WTC11 (cell line): ENCODE results near the gene TSEN2. TPM values are rescaled to one million over a fixed set of nuclear protein-coding genes. Genes with fewer than 3 reads are reported as not detected.

Experiments used
- ATAC-seq: fragments of 200-7000 bp; cut with Tn5 transposase; 2 replicates; pipeline ENCODE4 v1.10.0; 2021; ENCODE audit warnings: mild to moderate bottlenecking, moderate library complexity
- CTCF ChIA-PET: fragments of 300-600 bp; sonication (Branson Sonifier 250); formaldehyde crosslinking; loops from one replicate; lab custom pipeline; 2021; ENCODE audit warnings: antibody characterized with exemption; lab: Charles Lee
- POLR2A ChIA-PET: fragments of 350-600 bp; sonication (Branson Sonifier 250); formaldehyde crosslinking; loops from one replicate; lab custom pipeline; 2021; ENCODE audit warnings: antibody characterized with exemption; lab: Charles Lee
- DNase-seq: peaks from one replicate; pipeline ENCODE4 v3.0.0; 2021; ENCODE audit warnings: low spot score
- H3K27ac Mint-ChIP-seq: 2 replicates; pipeline ENCODE4 v1.8.0; 2021; ENCODE audit warnings: mixed read lengths
- H3K27me3 Mint-ChIP-seq: 2 replicates; pipeline ENCODE4 v1.8.0; 2021; ENCODE audit warnings: low read depth, mild to moderate bottlenecking, moderate library complexity, mixed read lengths
- H3K36me3 Mint-ChIP-seq: 2 replicates; pipeline ENCODE4 v1.8.0; 2021; ENCODE audit warnings: mixed read lengths
- H3K4me1 Mint-ChIP-seq: 2 replicates; pipeline ENCODE4 v1.8.0; 2022; ENCODE audit warnings: mixed read lengths
- H3K4me3 Mint-ChIP-seq: 2 replicates; pipeline ENCODE4 v1.8.0; 2021; ENCODE audit warnings: mild to moderate bottlenecking, moderate library complexity, mixed read lengths
- H3K9me3 Mint-ChIP-seq: 2 replicates; pipeline ENCODE4 v1.8.0; 2021; ENCODE audit warnings: mixed read lengths
- ATF6 ChIP-seq: sonication (generic); formaldehyde crosslinking; IDR thresholded peaks from 2 replicates; pipeline ENCODE4 v1.8.1; 2023; ENCODE audit warnings: mild to moderate bottlenecking, missing genetic modification reagents
- CREM ChIP-seq: sonication (generic); formaldehyde crosslinking; IDR thresholded peaks from 2 replicates; pipeline ENCODE4 v1.8.1; 2022; ENCODE audit warnings: mild to moderate bottlenecking, missing genetic modification reagents, moderate library complexity
- CTCF ChIP-seq: fragments of 200-600 bp; IDR thresholded peaks from 2 replicates; pipeline ENCODE4 v1.8.0; 2022; ENCODE audit warnings: antibody characterized with exemption
- ERG ChIP-seq: fragments of 250-450 bp; sonication (Bioruptor Pico); IDR thresholded peaks from 2 replicates; pipeline ENCODE4 v1.8.0; 2021; ENCODE audit warnings: mild to moderate bottlenecking
- GABPB1 ChIP-seq: sonication (generic); formaldehyde crosslinking; IDR thresholded peaks from 2 replicates; pipeline ENCODE4 v1.8.1; 2023; ENCODE audit warnings: mild to moderate bottlenecking, missing genetic modification reagents
- GRHL2 ChIP-seq: fragments of 250-450 bp; sonication (Bioruptor Pico); IDR thresholded peaks from 2 replicates; pipeline ENCODE4 v1.8.0; 2022; ENCODE audit warnings: mild to moderate bottlenecking, moderate library complexity; ENCODE audit not compliant: insufficient replicate concordance, severe bottlenecking
- MLX ChIP-seq: sonication (generic); formaldehyde crosslinking; IDR thresholded peaks from 2 replicates; pipeline ENCODE4 v1.8.1; 2023; ENCODE audit warnings: mild to moderate bottlenecking, missing genetic modification reagents, moderate library complexity
- NFATC4 ChIP-seq: fragments of 250-450 bp; sonication (Bioruptor Pico); IDR thresholded peaks from 2 replicates; pipeline ENCODE4 v1.9.0; 2021; ENCODE audit warnings: mild to moderate bottlenecking
- NR1H2 ChIP-seq: sonication (generic); formaldehyde crosslinking; IDR thresholded peaks from 2 replicates; pipeline ENCODE4 v1.9.0; 2021; ENCODE audit warnings: mild to moderate bottlenecking, moderate library complexity, missing genetic modification reagents
- NR2C2 ChIP-seq: sonication (generic); formaldehyde crosslinking; IDR thresholded peaks from 2 replicates; pipeline ENCODE4 v1.8.0; 2022; ENCODE audit warnings: mild to moderate bottlenecking, missing genetic modification reagents
- NR3C1 ChIP-seq: sonication (generic); formaldehyde crosslinking; conservative IDR thresholded peaks from 2 replicates; pipeline ENCODE4 v1.8.1; 2023; ENCODE audit warnings: low read depth, mild to moderate bottlenecking, missing genetic modification reagents
- PRRX2 ChIP-seq: fragments of 250-450 bp; sonication (Bioruptor Pico); IDR thresholded peaks from 2 replicates; pipeline ENCODE4 v1.8.0; 2021; ENCODE audit warnings: mild to moderate bottlenecking
- TP53 ChIP-seq: sonication (generic); formaldehyde crosslinking; IDR thresholded peaks from 2 replicates; pipeline ENCODE4 v1.8.1; 2023; ENCODE audit warnings: mild to moderate bottlenecking, missing genetic modification reagents
- ZNF219 ChIP-seq: sonication (generic); formaldehyde crosslinking; IDR thresholded peaks from 2 replicates; pipeline ENCODE4 v1.8.0; 2023; ENCODE audit warnings: missing genetic modification reagents, mild to moderate bottlenecking, borderline replicate concordance
- ZNF232 ChIP-seq: sonication (generic); formaldehyde crosslinking; IDR thresholded peaks from 2 replicates; pipeline ENCODE4 v1.8.0; 2022; ENCODE audit warnings: mild to moderate bottlenecking, missing genetic modification reagents
- ZNF263 ChIP-seq: sonication (generic); formaldehyde crosslinking; IDR thresholded peaks from 2 replicates; pipeline ENCODE4 v1.8.1; 2022; ENCODE audit warnings: low read depth, mild to moderate bottlenecking, moderate library complexity, missing genetic modification reagents
- ZNF396 ChIP-seq: fragments of 250-450 bp; sonication (Bioruptor Pico); IDR thresholded peaks from 2 replicates; pipeline ENCODE4 v1.8.0; 2021; ENCODE audit warnings: mild to moderate bottlenecking, moderate library complexity, borderline replicate concordance
- ZNF416 ChIP-seq: fragments of 250-450 bp; sonication (Bioruptor Pico); IDR thresholded peaks from 2 replicates; pipeline ENCODE4 v1.9.0; 2021; ENCODE audit warnings: mild to moderate bottlenecking, inconsistent platforms
- ZNF425 ChIP-seq: fragments of 250-450 bp; sonication (Bioruptor Pico); conservative IDR thresholded peaks from 2 replicates; pipeline ENCODE4 v1.9.0; 2021; ENCODE audit warnings: mild to moderate bottlenecking
- ZNF671 ChIP-seq: fragments of 250-450 bp; sonication (Bioruptor Pico); IDR thresholded peaks from 2 replicates; pipeline ENCODE4 v1.8.0; 2021; ENCODE audit warnings: mild to moderate bottlenecking
- total RNA-seq: library from RNA; stranded (reverse); gene quantifications from 3 replicates; pipeline ENCODE4 v1.2.3, GENCODE V29; 2021
- TF ChIP-seq, protein P1 (sequence below): sonication (generic); formaldehyde crosslinking; IDR thresholded peaks from 2 replicates; pipeline ENCODE4 v1.8.1; 2022; ENCODE audit warnings: mild to moderate bottlenecking, missing genetic modification reagents, moderate library complexity, borderline replicate concordance
- TF ChIP-seq, protein P2 (sequence below): sonication (generic); formaldehyde crosslinking; IDR thresholded peaks from 2 replicates; pipeline ENCODE4 v1.8.0; 2023; ENCODE audit warnings: missing genetic modification reagents
- TF ChIP-seq, protein P3 (sequence below): sonication (generic); formaldehyde crosslinking; IDR thresholded peaks from 2 replicates; pipeline ENCODE4 v1.8.0; 2022; ENCODE audit warnings: mild to moderate bottlenecking, missing genetic modification reagents
- TF ChIP-seq, protein P4 (sequence below): sonication (generic); formaldehyde crosslinking; conservative IDR thresholded peaks from 2 replicates; pipeline ENCODE4 v1.8.1; 2022; ENCODE audit warnings: mild to moderate bottlenecking, missing genetic modification reagents
- TF ChIP-seq, protein P5 (sequence below): sonication (generic); formaldehyde crosslinking; IDR thresholded peaks from 2 replicates; pipeline ENCODE4 v1.8.0; 2022; ENCODE audit warnings: mild to moderate bottlenecking, missing genetic modification reagents

The TSEN2 gene
- total RNA-seq, 1 experiment from 2014 or later: 21.1 TPM

DNA sequence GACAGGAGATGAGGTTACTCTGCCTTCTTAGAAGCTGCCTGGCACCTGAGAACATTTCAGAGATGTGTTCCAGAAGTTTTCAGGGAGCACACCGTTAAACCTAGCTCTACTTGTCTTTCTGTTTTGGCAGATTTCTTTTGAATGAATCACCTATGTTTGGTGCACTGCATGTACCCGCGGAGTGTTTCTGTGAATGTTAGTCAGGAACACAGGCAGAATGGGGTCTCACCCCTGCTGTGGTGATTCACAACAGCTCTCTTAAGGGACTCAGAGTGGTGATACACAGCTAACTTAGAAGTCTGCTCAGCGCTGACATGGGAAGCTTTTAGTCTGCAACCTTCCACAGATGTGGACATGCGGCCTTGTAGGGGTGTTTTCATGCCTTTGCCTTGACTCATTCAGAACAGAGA is 24.0 kb downstream of the TSEN2 start (continued):
- TF ChIP-seq CTCF: no peak
- TF ChIP-seq NR2C2 (CRISPR knock-in tag): no peak
- no peak for TF ChIP-seq CREM (CRISPR knock-in tag)
- TF ChIP-seq NR1H2: no peak
- TF ChIP-seq ZNF219 (CRISPR knock-in tag): no peak
- TF ChIP-seq ZNF396 (CRISPR knock-in tag): no peak
- no peak for TF ChIP-seq GABPB1 (CRISPR knock-in tag)

DNA sequence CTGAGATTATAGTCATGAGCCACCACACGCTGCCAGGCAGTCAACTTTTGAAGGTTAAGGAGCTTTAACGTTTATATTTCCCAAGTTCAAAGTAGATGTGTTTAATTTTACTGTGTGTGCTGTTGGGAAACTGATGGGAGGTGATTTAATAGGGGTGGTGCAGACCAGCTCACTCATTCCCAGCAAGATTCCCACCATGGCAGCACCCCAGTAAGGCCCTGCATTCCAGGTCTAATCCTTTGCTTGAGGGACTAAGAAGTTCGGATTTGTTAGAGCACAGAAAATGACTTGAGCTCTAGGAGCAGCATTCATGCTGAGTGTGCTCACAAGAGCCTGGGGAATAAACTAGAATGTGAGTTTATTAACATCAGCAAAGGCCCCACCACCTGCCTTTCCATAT is 25.2 kb downstream of the TSEN2 start:
- H3K27me3 Mint-ChIP-seq: no peaks in the 10 kb centered on the region
- ATAC-seq: no peak
- no peaks in the 10 kb centered on the region for H3K4me1 Mint-ChIP-seq
- no peak overlapping the region for H3K4me3 Mint-ChIP-seq
- H3K9me3 Mint-ChIP-seq: no peaks in the 10 kb centered on the region
- H3K36me3 Mint-ChIP-seq: peaks cover 16% of the 10 kb centered on the region
- ChIA-PET POLR2A (no interaction called here), CTCF (no interaction called here)
- no peak for DNase-seq
- H3K27ac Mint-ChIP-seq: no peak overlapping the region
- TF ChIP-seq NFATC4 (CRISPR knock-in tag): no peak
- TF ChIP-seq ZNF232 (CRISPR knock-in tag): no peak
- TF ChIP-seq, protein P1, sequence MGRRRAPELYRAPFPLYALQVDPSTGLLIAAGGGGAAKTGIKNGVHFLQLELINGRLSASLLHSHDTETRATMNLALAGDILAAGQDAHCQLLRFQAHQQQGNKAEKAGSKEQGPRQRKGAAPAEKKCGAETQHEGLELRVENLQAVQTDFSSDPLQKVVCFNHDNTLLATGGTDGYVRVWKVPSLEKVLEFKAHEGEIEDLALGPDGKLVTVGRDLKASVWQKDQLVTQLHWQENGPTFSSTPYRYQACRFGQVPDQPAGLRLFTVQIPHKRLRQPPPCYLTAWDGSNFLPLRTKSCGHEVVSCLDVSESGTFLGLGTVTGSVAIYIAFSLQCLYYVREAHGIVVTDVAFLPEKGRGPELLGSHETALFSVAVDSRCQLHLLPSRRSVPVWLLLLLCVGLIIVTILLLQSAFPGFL (CRISPR knock-in tag): no peak
- TF ChIP-seq, protein P2, sequence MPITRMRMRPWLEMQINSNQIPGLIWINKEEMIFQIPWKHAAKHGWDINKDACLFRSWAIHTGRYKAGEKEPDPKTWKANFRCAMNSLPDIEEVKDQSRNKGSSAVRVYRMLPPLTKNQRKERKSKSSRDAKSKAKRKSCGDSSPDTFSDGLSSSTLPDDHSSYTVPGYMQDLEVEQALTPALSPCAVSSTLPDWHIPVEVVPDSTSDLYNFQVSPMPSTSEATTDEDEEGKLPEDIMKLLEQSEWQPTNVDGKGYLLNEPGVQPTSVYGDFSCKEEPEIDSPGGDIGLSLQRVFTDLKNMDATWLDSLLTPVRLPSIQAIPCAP (CRISPR knock-in tag): no peak
- TF ChIP-seq, protein P3, sequence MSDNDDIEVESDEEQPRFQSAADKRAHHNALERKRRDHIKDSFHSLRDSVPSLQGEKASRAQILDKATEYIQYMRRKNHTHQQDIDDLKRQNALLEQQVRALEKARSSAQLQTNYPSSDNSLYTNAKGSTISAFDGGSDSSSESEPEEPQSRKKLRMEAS (CRISPR knock-in tag): no peak
- TF ChIP-seq MLX (CRISPR knock-in tag): no peak
- TF ChIP-seq NR3C1 (CRISPR knock-in tag): no peak
- TF ChIP-seq PRRX2 (CRISPR knock-in tag): no peak
- TF ChIP-seq ZNF425 (CRISPR knock-in tag): no peak
- TF ChIP-seq GRHL2 (CRISPR knock-in tag): no peak
- TF ChIP-seq ATF6 (CRISPR knock-in tag): no peak
- TF ChIP-seq ZNF671 (CRISPR knock-in tag): no peak
- TF ChIP-seq, protein P4, sequence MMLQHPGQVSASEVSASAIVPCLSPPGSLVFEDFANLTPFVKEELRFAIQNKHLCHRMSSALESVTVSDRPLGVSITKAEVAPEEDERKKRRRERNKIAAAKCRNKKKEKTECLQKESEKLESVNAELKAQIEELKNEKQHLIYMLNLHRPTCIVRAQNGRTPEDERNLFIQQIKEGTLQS (CRISPR knock-in tag): no peak
- no peak for TF ChIP-seq TP53 (CRISPR knock-in tag)
- TF ChIP-seq ZNF263: no peak
- TF ChIP-seq ERG: no peak
- TF ChIP-seq ZNF416 (CRISPR knock-in tag): no peak
- TF ChIP-seq, protein P5, sequence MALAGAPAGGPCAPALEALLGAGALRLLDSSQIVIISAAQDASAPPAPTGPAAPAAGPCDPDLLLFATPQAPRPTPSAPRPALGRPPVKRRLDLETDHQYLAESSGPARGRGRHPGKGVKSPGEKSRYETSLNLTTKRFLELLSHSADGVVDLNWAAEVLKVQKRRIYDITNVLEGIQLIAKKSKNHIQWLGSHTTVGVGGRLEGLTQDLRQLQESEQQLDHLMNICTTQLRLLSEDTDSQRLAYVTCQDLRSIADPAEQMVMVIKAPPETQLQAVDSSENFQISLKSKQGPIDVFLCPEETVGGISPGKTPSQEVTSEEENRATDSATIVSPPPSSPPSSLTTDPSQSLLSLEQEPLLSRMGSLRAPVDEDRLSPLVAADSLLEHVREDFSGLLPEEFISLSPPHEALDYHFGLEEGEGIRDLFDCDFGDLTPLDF: no peak
